Measurements from ENCODE around the gene GOLGA6L2. TPM values are rescaled to one million over a fixed set of nuclear protein-coding genes. Genes with fewer than 3 reads are reported as not detected.

The GOLGA6L2 gene
- total RNA-seq, 4 donors from 2014 or later, result not detected

- no peak overlapping the region for H3K27ac ChIP-seq
- no peak for TF ChIP-seq POLR2A (IDR thresholded peaks at IDR 0.05)
- TF ChIP-seq CTCF (IDR thresholded peaks at IDR 0.05), result no peak
- DNase-seq, result no peak
- H3K9me3 ChIP-seq, result no peaks in the 10 kb centered on the region
- H3K4me1 ChIP-seq, result no peaks in the 10 kb centered on the region
- H3K27me3 ChIP-seq, result no peaks in the 10 kb centered on the region
- no peak overlapping the region for H3K4me3 ChIP-seq
- H3K36me3 ChIP-seq, result no peaks in the 10 kb centered on the region
These were observed 582 bp downstream of the GOLGA6L2 start for GRCh38 chr15:23446215-23447106.

- DNase-seq, result no peak
- no peaks in the 10 kb centered on the region for H3K36me3 ChIP-seq
- no peak overlapping the region for H3K27ac ChIP-seq
- no peak for TF ChIP-seq POLR2A (IDR thresholded peaks at IDR 0.05)
- TF ChIP-seq CTCF (IDR thresholded peaks at IDR 0.05), result no peak
- no peaks in the 10 kb centered on the region for H3K9me3 ChIP-seq
- H3K27me3 ChIP-seq, result no peaks in the 10 kb centered on the region
- no peak overlapping the region for H3K4me3 ChIP-seq
- no peaks in the 10 kb centered on the region for H3K4me1 ChIP-seq
These were observed 2.8 kb downstream of the GOLGA6L2 start for GRCh38 chr15:23444269-23444668.

GRCh38 chr15:23441204-23441603, 5.8 kb downstream of the GOLGA6L2 start:
- DNase-seq, result no peak
- Histone ChIP-seq H3K4me1 (no peaks in the 10 kb centered on the region), H3K36me3 (no peaks in the 10 kb centered on the region), H3K27me3 (no peaks in the 10 kb centered on the region), H3K9me3 (no peaks in the 10 kb centered on the region), H3K27ac (no peak overlapping the region), H3K4me3 (no peak overlapping the region)
- no peak for TF ChIP-seq CTCF (IDR thresholded peaks at IDR 0.05)

- no peak overlapping the region for H3K27ac ChIP-seq
- H3K9me3 ChIP-seq, result no peaks in the 10 kb centered on the region
- H3K4me1 ChIP-seq, result no peaks in the 10 kb centered on the region
- H3K27me3 ChIP-seq, result no peaks in the 10 kb centered on the region
- H3K36me3 ChIP-seq, result no peaks in the 10 kb centered on the region
- DNase-seq, result no peak
- TF ChIP-seq POLR2A (IDR thresholded peaks at IDR 0.05) (no peak), CTCF (IDR thresholded peaks at IDR 0.05) (no peak)
- no peak overlapping the region for H3K4me3 ChIP-seq
These were observed 6.4 kb downstream of the GOLGA6L2 start for GRCh38 chr15:23440596-23440995.

GRCh38 chr15:23439513-23439912, 7.5 kb downstream of the GOLGA6L2 start:
- Histone ChIP-seq H3K27me3 (no peaks in the 10 kb centered on the region), H3K36me3 (no peaks in the 10 kb centered on the region), H3K4me1 (no peaks in the 10 kb centered on the region), H3K9me3 (no peaks in the 10 kb centered on the region), H3K4me3 (no peak overlapping the region), H3K27ac (no peak overlapping the region)
- no peak for TF ChIP-seq CTCF (IDR thresholded peaks at IDR 0.05)
- TF ChIP-seq POLR2A (IDR thresholded peaks at IDR 0.05), result no peak
- no peak for DNase-seq
